Measurements from ENCODE around the gene UROD. TPM values are rescaled to one million over a fixed set of nuclear protein-coding genes. Genes with fewer than 3 reads are reported as not detected.
"Not testable (repeated sequence)": the region's sequence is repeated elsewhere in the genome, so short reads cannot be mapped to it uniquely, and the experiment has no call there.

The UROD gene
- total and polyA plus RNA-seq, 4 donors = 84.2 to 131 (median 95.7) TPM

- no peak overlapping the region for H3K4me3 ChIP-seq (ENCODE audit: low read depth, low read length)
- H3K9me3 ChIP-seq (ENCODE audit: control insufficient read depth, insufficient read depth, low read length) = no peaks in the 10 kb centered on the region
- no CpG with 5 or more reads among the region's 2 CpGs for WGBS (ENCODE audit: insufficient coverage)
- H3K27me3 ChIP-seq (ENCODE audit: control insufficient read depth, insufficient read depth, low read length) = no peaks in the 10 kb centered on the region
- no peaks in the 10 kb centered on the region for H3K4me1 ChIP-seq (ENCODE audit: control insufficient read depth, insufficient read depth, low read length)
- peaks cover 12% of the 10 kb centered on the region for H3K36me3 ChIP-seq (ENCODE audit: control insufficient read depth, insufficient read depth, low read length)
- no peak for DNase-seq (ENCODE audit: low read depth in 4 of 6, low spot score in 6 of 6)
- no peak overlapping the region for H3K27ac ChIP-seq (ENCODE audit: low read depth, low read length)
Measured at GRCh38 chr1:45051005-45051772, 39.1 kb downstream of the UROD start.

GRCh38 chr1:45057542-45057941, 45.5 kb downstream of the UROD start:
- Histone ChIP-seq H3K4me3 (ENCODE audit: low read depth, low read length) (no peak overlapping the region), H3K27me3 (ENCODE audit: control insufficient read depth, insufficient read depth, low read length) (no peaks in the 10 kb centered on the region), H3K9me3 (ENCODE audit: control insufficient read depth, insufficient read depth, low read length) (no peaks in the 10 kb centered on the region), H3K36me3 (ENCODE audit: control insufficient read depth, insufficient read depth, low read length) (peaks cover 5% of the 10 kb centered on the region), H3K4me1 (ENCODE audit: control insufficient read depth, insufficient read depth, low read length) (no peaks in the 10 kb centered on the region), H3K27ac (ENCODE audit: low read depth, low read length) (no peak overlapping the region)
- WGBS (ENCODE audit: insufficient coverage) = 100% methylated on average over 1 of the region's 1 CpG
- DNase-seq (ENCODE audit: low read depth in 4 of 6, low spot score in 6 of 6) = no peak

DNA sequence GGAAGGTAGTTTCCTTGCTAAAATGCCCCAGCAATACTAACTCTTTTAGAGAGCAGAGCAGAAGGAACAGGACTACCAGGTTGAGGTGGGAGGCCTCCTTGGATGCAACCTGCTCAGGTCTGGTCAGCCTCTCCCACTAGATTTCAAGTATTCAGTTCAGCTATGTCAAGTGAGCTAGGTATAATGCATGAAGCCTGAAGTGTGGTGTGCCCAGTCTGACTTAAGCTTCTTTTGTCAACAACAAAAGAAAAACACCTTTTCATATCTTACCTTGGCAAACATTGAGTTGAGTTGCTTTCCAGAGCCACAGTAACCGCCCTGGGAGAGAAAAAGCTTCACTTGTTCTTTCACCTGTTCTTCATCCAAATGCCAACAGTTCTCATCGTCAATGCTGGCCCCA, 47.8 kb downstream of the UROD start:
- Histone ChIP-seq H3K9me3 (ENCODE audit: control insufficient read depth, insufficient read depth, low read length) (no peaks in the 10 kb centered on the region), H3K4me1 (ENCODE audit: control insufficient read depth, insufficient read depth, low read length) (no peaks in the 10 kb centered on the region), H3K36me3 (ENCODE audit: control insufficient read depth, insufficient read depth, low read length) (no peaks in the 10 kb centered on the region), H3K27me3 (ENCODE audit: control insufficient read depth, insufficient read depth, low read length) (no peaks in the 10 kb centered on the region), H3K4me3 (ENCODE audit: low read depth, low read length) (no peak overlapping the region), H3K27ac (ENCODE audit: low read depth, low read length) (no peak overlapping the region)
- no peak for DNase-seq (ENCODE audit: low read depth in 4 of 6, low spot score in 6 of 6)
- WGBS (ENCODE audit: insufficient coverage) = no CpG with 5 or more reads among the region's 2 CpGs

DNA sequence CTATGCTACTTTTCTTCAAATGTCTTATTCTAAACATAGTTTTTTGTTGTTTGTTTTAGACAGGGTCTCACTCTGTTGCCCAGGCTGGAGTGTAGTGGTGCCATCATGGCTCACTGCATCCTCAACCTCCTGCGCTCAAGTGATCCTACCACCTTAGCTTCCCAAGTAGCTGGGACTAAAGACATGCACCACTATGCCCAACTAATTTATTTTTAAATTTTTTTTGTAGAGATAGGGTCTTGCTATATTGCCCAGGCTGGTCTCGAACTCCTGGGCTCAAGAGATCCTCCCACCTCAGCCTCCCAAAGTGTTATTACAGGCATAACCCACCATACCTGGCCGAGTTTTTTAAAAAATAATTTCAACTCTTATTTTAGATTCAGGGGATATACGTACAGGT, 50.4 kb downstream of the UROD start:
- not testable (repeated sequence) for DNase-seq (ENCODE audit: low read depth in 4 of 6, low spot score in 6 of 6); H3K4me3 ChIP-seq (ENCODE audit: low read depth, low read length); H3K36me3 ChIP-seq (ENCODE audit: control insufficient read depth, insufficient read depth, low read length); H3K27me3 ChIP-seq (ENCODE audit: control insufficient read depth, insufficient read depth, low read length); H3K4me1 ChIP-seq (ENCODE audit: control insufficient read depth, insufficient read depth, low read length); H3K27ac ChIP-seq (ENCODE audit: low read depth, low read length); H3K9me3 ChIP-seq (ENCODE audit: control insufficient read depth, insufficient read depth, low read length)
- WGBS (ENCODE audit: insufficient coverage) = no CpG with 5 or more reads among the region's 4 CpGs

- Histone ChIP-seq H3K9me3 (ENCODE audit: control insufficient read depth, insufficient read depth, low read length) (peaks cover 2% of the 10 kb centered on the region), H3K27me3 (ENCODE audit: control insufficient read depth, insufficient read depth, low read length) (no peaks in the 10 kb centered on the region), H3K4me1 (ENCODE audit: control insufficient read depth, insufficient read depth, low read length) (no peaks in the 10 kb centered on the region), H3K36me3 (ENCODE audit: control insufficient read depth, insufficient read depth, low read length) (no peaks in the 10 kb centered on the region), H3K27ac (ENCODE audit: low read depth, low read length) (no peak overlapping the region), H3K4me3 (ENCODE audit: low read depth, low read length) (no peak overlapping the region)
- no peak for DNase-seq (ENCODE audit: low read depth in 4 of 6, low spot score in 6 of 6)
- 100% methylated on average over 1 of the region's 2 CpGs for WGBS (ENCODE audit: insufficient coverage)
Measured at GRCh38 chr1:45065083-45065482, 53.0 kb downstream of the UROD start.

Other genes starting within 250 kb of the UROD start
- gene RPS8, start 236.7 kb upstream of the UROD start, total RNA-seq = 1,000 to 10,000 TPM in 1 of 2 donors, 100 to 1,000 TPM in 1; 744 to 2,624 TPM
- 1,000 to 10,000 TPM; 1,330 to 1,338 TPM for gene RPS8, start 236.7 kb upstream of the UROD start, polyA plus RNA-seq (ENCODE audit: insufficient read length in 2 of 2)
- gene BEST4, start 224.1 kb upstream of the UROD start, total RNA-seq = 1 to 10 TPM in 1 of 2 donors, under 1 TPM in 1; 0.40 to 1.3 TPM
- 1 to 10 TPM; 2.8 to 4.0 TPM for gene BEST4, start 224.1 kb upstream of the UROD start, polyA plus RNA-seq (ENCODE audit: insufficient read length in 2 of 2)
- 1 to 10 TPM; 8.9 TPM for gene PLK3, start 211.9 kb upstream of the UROD start, total RNA-seq
- gene PLK3, start 211.9 kb upstream of the UROD start, polyA plus RNA-seq (ENCODE audit: insufficient read length in 2 of 2) = 10 to 100 TPM; 18.5 to 21.4 TPM
- gene DYNLT4, start 204.9 kb upstream of the UROD start, total RNA-seq = 1 to 10 TPM in 1 of 2 donors, not detected in 1; 4.0 TPM
- 1 to 10 TPM in 1 of 2 donors, under 1 TPM in 1; 0.95 to 1.5 TPM for gene DYNLT4, start 204.9 kb upstream of the UROD start, polyA plus RNA-seq (ENCODE audit: insufficient read length in 2 of 2)
- 1 to 10 TPM; 3.2 to 6.8 TPM for gene BTBD19, start 203.7 kb upstream of the UROD start, total RNA-seq
- gene BTBD19, start 203.7 kb upstream of the UROD start, polyA plus RNA-seq (ENCODE audit: insufficient read length in 2 of 2) = 10 to 100 TPM in 1 of 2 donors, 1 to 10 TPM in 1; 5.5 to 10.5 TPM
- gene PTCH2, start 169.0 kb upstream of the UROD start, total RNA-seq = 1 to 10 TPM; 1.5 to 2.0 TPM
- gene PTCH2, start 169.0 kb upstream of the UROD start, polyA plus RNA-seq (ENCODE audit: insufficient read length in 2 of 2) = 10 to 100 TPM; 15.6 to 21.6 TPM
- gene EIF2B3, start 25.7 kb upstream of the UROD start, total RNA-seq = 10 to 100 TPM; 30.3 to 33.5 TPM
- gene EIF2B3, start 25.7 kb upstream of the UROD start, polyA plus RNA-seq (ENCODE audit: insufficient read length in 2 of 2) = 10 to 100 TPM; 32.6 to 34.5 TPM
- 10 to 100 TPM; 12.8 to 17.0 TPM for gene HECTD3, start 930 bp upstream of the UROD start, total RNA-seq
- gene HECTD3, start 930 bp upstream of the UROD start, polyA plus RNA-seq (ENCODE audit: insufficient read length in 2 of 2) = 10 to 100 TPM; 39.7 to 51.1 TPM
- gene ZSWIM5, start 194.4 kb downstream of the UROD start, total RNA-seq = 1 to 10 TPM; 7.9 to 9.7 TPM
- gene ZSWIM5, start 194.4 kb downstream of the UROD start, polyA plus RNA-seq (ENCODE audit: insufficient read length in 2 of 2) = 10 to 100 TPM; 14.6 to 14.8 TPM